H1 (cell line): ENCODE measurements around the gene SEMA3A. TPM values are rescaled to one million over a fixed set of nuclear protein-coding genes. Genes with fewer than 3 reads are reported as not detected.

ENCODE experiments used
- CTCF ChIA-PET: fragments of 300-600 bp; sonication (Branson Sonifier 250); formaldehyde crosslinking; loops from one replicate; lab custom pipeline; 2021; ENCODE audit not compliant: partially characterized antibody; lab: Charles Lee
- POLR2A ChIA-PET: fragments of 300-600 bp; sonication (Branson Sonifier 250); formaldehyde crosslinking; loops from one replicate; lab custom pipeline; 2021; ENCODE audit warnings: inconsistent platforms; ENCODE audit not compliant: partially characterized antibody; lab: Charles Lee
- DNase-seq, 2 experiments: peaks; one replicate each; pipeline versions ENCODE4 v3.0.0 to v3.0.0-alpha.2; 2010 to 2022; ENCODE audit warnings: low spot score in 2 of 2, low read depth in 1 of 2, mixed read lengths in 1 of 2
- FAIRE-seq: peaks from 2 replicates; lab custom pipeline; 2011; peaks lifted over from hg19 to GRCh38; lab: Jason Lieb, UNC
- H2AFZ ChIP-seq: 2 replicates; pipeline ENCODE4 v1.8.1; 2012; ENCODE audit warnings: low read length, inconsistent platforms
- H2AK5ac ChIP-seq: 2 replicates; pipeline ENCODE4 v1.6.1; 2013; ENCODE audit warnings: low read depth, low read length
- H2BK120ac ChIP-seq: replicated peaks from 2 replicates; pipeline ENCODE3; 2013; ENCODE audit warnings: low read depth, low read length, inconsistent platforms
- H2BK12ac ChIP-seq: 2 replicates; pipeline ENCODE4 v1.6.1; 2013; ENCODE audit warnings: low read depth, low read length
- H2BK15ac ChIP-seq: 2 replicates; pipeline ENCODE4 v1.6.1; 2013; ENCODE audit warnings: low read length
- H2BK20ac ChIP-seq: 2 replicates; pipeline ENCODE4 v1.6.1; 2013; ENCODE audit warnings: low read length
- H2BK5ac ChIP-seq: 2 replicates; pipeline ENCODE4 v1.6.1; 2013; ENCODE audit warnings: low read depth, low read length
- H3K14ac ChIP-seq: 2 replicates; pipeline ENCODE4 v1.6.1; 2013; ENCODE audit warnings: inconsistent platforms; ENCODE audit not compliant: insufficient read length
- H3K18ac ChIP-seq: 2 replicates; pipeline ENCODE4 v1.6.1; 2013; ENCODE audit warnings: low read length; ENCODE audit errors: extremely low read depth
- H3K23ac ChIP-seq: 2 replicates; pipeline ENCODE4 v1.6.1; 2013; ENCODE audit warnings: inconsistent platforms; ENCODE audit not compliant: insufficient read length
- H3K23me2 ChIP-seq: 2 replicates; pipeline ENCODE4 v1.6.1; 2013; ENCODE audit warnings: low read depth, low read length
- H3K27ac ChIP-seq: 2 replicates; pipeline ENCODE4 v1.6.1; 2011; ENCODE audit warnings: low read depth, low read length, inconsistent platforms
- H3K27me3 ChIP-seq, 4 experiments: replicated peaks in 1 of 4; 1 replicate in 1 of 4; 2 replicates in 3 of 4; pipeline versions ENCODE4 v1.6.1 to v1.8.1; 2011 to 2013; ENCODE audit warnings: low read length in 3 of 4, mild to moderate bottlenecking in 3 of 4, inconsistent platforms in 2 of 4, mixed read lengths in 2 of 4, moderate library complexity in 1 of 4; ENCODE audit not compliant: control insufficient read depth in 3 of 4, insufficient read depth in 3 of 4; ENCODE audit errors: extremely low read depth in 1 of 4
- H3K36me3 ChIP-seq, 4 experiments: 2 replicates each; pipeline versions ENCODE4 v1.6.1 to v1.8.1; 2011 to 2013; ENCODE audit warnings: mild to moderate bottlenecking in 4 of 4, low read length in 3 of 4, moderate library complexity in 2 of 4, control low read depth in 1 of 4, inconsistent platforms in 1 of 4; ENCODE audit not compliant: insufficient read depth in 4 of 4, control insufficient read depth in 2 of 4
- H3K4ac ChIP-seq: replicated peaks from 2 replicates; pipeline ENCODE3; 2013; ENCODE audit warnings: low read length, low read depth, mixed read lengths, inconsistent platforms; ENCODE audit not compliant: insufficient read length
- H3K4me1 ChIP-seq, 4 experiments: replicated peaks in 1 of 4; 1 replicate in 1 of 4; 2 replicates in 3 of 4; pipeline versions ENCODE4 v1.6.1 to v1.8.1; 2011 to 2013; ENCODE audit warnings: low read length in 3 of 4, inconsistent platforms in 2 of 4, mixed read lengths in 1 of 4; ENCODE audit not compliant: insufficient read depth in 4 of 4, control insufficient read depth in 3 of 4
- H3K4me2 ChIP-seq, 2 experiments: 2 replicates each; pipeline versions ENCODE4 v1.6.1 to v1.8.1; 2011 to 2013; ENCODE audit warnings: low read depth in 2 of 2, low read length in 2 of 2, control low read depth in 1 of 2, inconsistent platforms in 1 of 2, mild to moderate bottlenecking in 1 of 2; ENCODE audit not compliant: insufficient read depth in 1 of 2
- H3K4me3 ChIP-seq, 4 experiments: fragments of 200-600, 300-600 bp in 1 of 4; sonication (generic), shearing (Covaris generic), sonication (Bioruptor Twin) in 1 of 4; 2 replicates each; pipeline versions ENCODE4 v1.5.1 to v1.8.1; 2011 to 2016; ENCODE audit warnings: low read length in 4 of 4, low read depth in 3 of 4, control low read depth in 2 of 4, inconsistent platforms in 2 of 4, mild to moderate bottlenecking in 2 of 4, mixed read lengths in 1 of 4, moderate library complexity in 1 of 4; ENCODE audit not compliant: insufficient read depth in 2 of 4; ENCODE audit errors: extremely low read depth in 1 of 4
- H3K56ac ChIP-seq: replicated peaks from 2 replicates; pipeline ENCODE3; 2013; ENCODE audit warnings: low read depth, mild to moderate bottlenecking, mixed read lengths, low read length, inconsistent platforms; ENCODE audit not compliant: insufficient read length
- H3K79me1 ChIP-seq: 2 replicates; pipeline ENCODE4 v1.6.1; 2013; ENCODE audit warnings: low read depth, low read length, control low read depth
- H3K79me2 ChIP-seq, 2 experiments: 2 replicates each; pipeline versions ENCODE4 v1.6.1 to v1.8.1; 2012 to 2013; ENCODE audit warnings: low read length in 2 of 2, mild to moderate bottlenecking in 2 of 2, inconsistent platforms in 1 of 2; ENCODE audit not compliant: insufficient read depth in 2 of 2, control insufficient read depth in 1 of 2
- H3K9ac ChIP-seq, 4 experiments: replicated peaks in 1 of 4; 1 replicate in 1 of 4; 2 replicates in 3 of 4; pipeline versions ENCODE4 v1.6.1 to v1.8.1; 2011 to 2013; ENCODE audit warnings: low read depth in 3 of 4, low read length in 3 of 4, control low read depth in 2 of 4, mild to moderate bottlenecking in 2 of 4, moderate library complexity in 2 of 4, inconsistent platforms in 1 of 4; ENCODE audit errors: extremely low read depth in 1 of 4
- H3K9me3 ChIP-seq, 2 experiments: 2 replicates each; pipeline versions ENCODE4 v1.6.1 to v1.8.1; 2012 to 2013; ENCODE audit warnings: mild to moderate bottlenecking in 2 of 2, moderate library complexity in 2 of 2, control low read depth in 1 of 2, inconsistent platforms in 1 of 2, low read depth in 1 of 2, low read length in 1 of 2, mixed read lengths in 1 of 2; ENCODE audit not compliant: insufficient read depth in 2 of 2
- H4K20me1 ChIP-seq, 2 experiments: replicated peaks in 1 of 2; 2 replicates each; pipeline versions ENCODE3 to v1.8.1; 2011 to 2013; ENCODE audit warnings: inconsistent platforms in 2 of 2, low read length in 2 of 2, mild to moderate bottlenecking in 1 of 2; ENCODE audit not compliant: insufficient read depth in 2 of 2, control insufficient read depth in 1 of 2
- H4K5ac ChIP-seq: 2 replicates; pipeline ENCODE4 v1.6.1; 2013; ENCODE audit warnings: low read length, low read depth, mixed read lengths, inconsistent platforms; ENCODE audit not compliant: insufficient read length
- H4K8ac ChIP-seq: 2 replicates; pipeline ENCODE4 v1.8.0; 2013; ENCODE audit warnings: mild to moderate bottlenecking, moderate library complexity, low read length, inconsistent platforms; ENCODE audit not compliant: insufficient read depth; ENCODE audit errors: extremely low read depth
- H4K91ac ChIP-seq: replicated peaks from 2 replicates; pipeline ENCODE3; 2013; ENCODE audit warnings: low read length, mixed read lengths, inconsistent platforms; ENCODE audit not compliant: insufficient read length
- WGBS, 2 experiments: shearing (Covaris generic) in 1 of 2; methylation state at CpG; one replicate each; pipeline versions ENCODE4 v1.1.6 to v1.1.7; 2013 to 2015; ENCODE audit warnings: low lambda C conversion rate in 2 of 2, mixed read lengths in 2 of 2, inconsistent platforms in 1 of 2, low coverage in 1 of 2, missing lambda C conversion rate in 1 of 2; ENCODE audit not compliant: insufficient replicate concordance in 2 of 2, insufficient coverage in 1 of 2, insufficient read length in 1 of 2; ENCODE audit errors: extremely low coverage in 1 of 2, missing lambda C conversion rate in 1 of 2; 5-methylcytosine and 5-hydroxymethylcytosine counted together
- polyA plus RNA-seq, 7 experiments: library from polyadenylated mRNA; depleted of rRNA in 3 of 7; stranded (reverse) in 5 of 7; unstranded in 2 of 7; fragments of >200 nt in 5 of 7; fragments of 200-250 nt in 2 of 7; gene quantifications; 1 replicate in 5 of 7; 2 replicates in 1 of 7; 4 replicates in 1 of 7; pipeline versions ENCODE4 v1.2.1 to v1.2.3, GENCODE V29; 2011 to 2013; ENCODE audit warnings: missing spikeins in 2 of 7, mixed read lengths in 2 of 7
- total RNA-seq: library from RNA; stranded (reverse); fragmentation: NEBNext Ultra II Directional; extraction: Animal tissue kit (Norgen Biotek cat#: 25700); gene quantifications from 2 replicates; pipeline ENCODE4 v1.2.1, GENCODE V29; 2021
- TF ChIP-seq, protein P1 (sequence below), 3 experiments: IDR thresholded peaks; 1 replicate in 2 of 3; 2 replicates in 1 of 3; pipeline versions ENCODE4 v1.5.1 to v1.6.1; 2011; ENCODE audit warnings: low read length in 3 of 3, mild to moderate bottlenecking in 3 of 3, inconsistent platforms in 2 of 3, low read depth in 1 of 3, moderate library complexity in 1 of 3; ENCODE audit not compliant: insufficient read depth in 1 of 3; ENCODE audit errors: control extremely low read depth in 1 of 3

SEMA3A gene
- total and polyA plus RNA-seq, 2 of the 8 experiments (the other 6 are each of a cell fraction or from before 2014, with no cell fraction given) = 8.1 to 45.9 TPM

DNA sequence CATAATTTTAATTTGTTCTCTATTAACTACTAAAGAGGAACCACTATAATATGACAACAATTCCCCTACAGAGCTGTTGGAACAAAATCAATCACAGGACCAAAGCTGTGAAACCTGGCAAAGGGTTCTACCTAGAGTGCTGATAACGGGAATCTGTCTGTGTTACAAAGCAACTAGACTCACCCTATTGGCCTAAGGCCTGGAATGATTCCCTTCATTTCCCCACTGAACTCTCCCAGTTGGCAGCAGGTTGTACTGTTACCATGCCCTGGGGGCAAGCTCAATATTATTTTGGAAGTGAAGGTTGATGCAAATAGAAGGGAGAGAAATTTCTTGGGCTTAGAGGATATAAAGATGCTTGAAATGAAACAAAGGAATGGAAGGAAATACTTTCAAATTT, 81.8 kb downstream of the SEMA3A start:
- Histone ChIP-seq H3K79me2 (no peaks in the 10 kb centered on the region), H3K27ac (no peak overlapping the region), H3K23ac (no peak overlapping the region), H3K18ac (no peak overlapping the region; the same call in 1 of the 2 replicates), H2AFZ (no peak overlapping the region), H2BK15ac (no peak overlapping the region), H3K9me3 (no peaks in the 10 kb centered on the region), H2BK20ac (no peak overlapping the region), H3K4me2 (no peak overlapping the region), H3K36me3 (peaks cover 0 to 5% (median 0%) of the 10 kb centered on the region in 4 experiments; a peak in 1 of 8 replicates), H3K4me3 (no peak overlapping the region), H3K56ac (no peak overlapping the region), H2BK5ac (no peak overlapping the region), H4K8ac (no peak overlapping the region), H2BK120ac (no peak overlapping the region), H4K5ac (no peak overlapping the region), H4K91ac (no peak overlapping the region), H2BK12ac (no peak overlapping the region), H3K9ac (no peak overlapping the region), H3K4me1 (peaks cover 4 to 29% (median 12%) of the 10 kb centered on the region in 4 experiments), H2AK5ac (no peak overlapping the region), H3K14ac (no peak overlapping the region), H3K4ac (no peak overlapping the region), H4K20me1 (no peaks in the 10 kb centered on the region), H3K27me3 (no peaks in the 10 kb centered on the region), H3K23me2 (no peaks in the 10 kb centered on the region), H3K79me1 (no peaks in the 10 kb centered on the region)
- CTCF ChIA-PET = no interaction called here
- 88% methylated on average over 1 of the region's 1 CpG; no CpG with 5 or more reads in 1 of the 2 experiments for WGBS, 2 experiments
- POLR2A ChIA-PET = no interaction called here
- TF ChIP-seq, protein P1, sequence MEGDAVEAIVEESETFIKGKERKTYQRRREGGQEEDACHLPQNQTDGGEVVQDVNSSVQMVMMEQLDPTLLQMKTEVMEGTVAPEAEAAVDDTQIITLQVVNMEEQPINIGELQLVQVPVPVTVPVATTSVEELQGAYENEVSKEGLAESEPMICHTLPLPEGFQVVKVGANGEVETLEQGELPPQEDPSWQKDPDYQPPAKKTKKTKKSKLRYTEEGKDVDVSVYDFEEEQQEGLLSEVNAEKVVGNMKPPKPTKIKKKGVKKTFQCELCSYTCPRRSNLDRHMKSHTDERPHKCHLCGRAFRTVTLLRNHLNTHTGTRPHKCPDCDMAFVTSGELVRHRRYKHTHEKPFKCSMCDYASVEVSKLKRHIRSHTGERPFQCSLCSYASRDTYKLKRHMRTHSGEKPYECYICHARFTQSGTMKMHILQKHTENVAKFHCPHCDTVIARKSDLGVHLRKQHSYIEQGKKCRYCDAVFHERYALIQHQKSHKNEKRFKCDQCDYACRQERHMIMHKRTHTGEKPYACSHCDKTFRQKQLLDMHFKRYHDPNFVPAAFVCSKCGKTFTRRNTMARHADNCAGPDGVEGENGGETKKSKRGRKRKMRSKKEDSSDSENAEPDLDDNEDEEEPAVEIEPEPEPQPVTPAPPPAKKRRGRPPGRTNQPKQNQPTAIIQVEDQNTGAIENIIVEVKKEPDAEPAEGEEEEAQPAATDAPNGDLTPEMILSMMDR (IDR thresholded peaks at IDR 0.05; ENCODE audit: control extremely low read depth in 1 of 3, insufficient read depth in 1 of 3, low read depth in 1 of 3, low read length in 3 of 3) = no peak
- FAIRE-seq (no peak), DNase-seq (no peak)
